SK-N-SH (cell line): ENCODE measurements around the gene CCRL2.

Source experiments
- CTCF ChIP-seq: fragments of 200-600 bp; sonication (generic); IDR thresholded peaks from 2 replicates; pipeline ENCODE4 v1.6.1; 2017; ENCODE audit warnings: antibody characterized with exemption, mild to moderate bottlenecking, moderate library complexity
- TF ChIP-seq, protein P1 (sequence below): IDR thresholded peaks from 2 replicates; pipeline ENCODE4 v1.6.1; 2012; ENCODE audit warnings: mild to moderate bottlenecking, low read depth, low read length, moderate library complexity

- TF ChIP-seq, protein P1, sequence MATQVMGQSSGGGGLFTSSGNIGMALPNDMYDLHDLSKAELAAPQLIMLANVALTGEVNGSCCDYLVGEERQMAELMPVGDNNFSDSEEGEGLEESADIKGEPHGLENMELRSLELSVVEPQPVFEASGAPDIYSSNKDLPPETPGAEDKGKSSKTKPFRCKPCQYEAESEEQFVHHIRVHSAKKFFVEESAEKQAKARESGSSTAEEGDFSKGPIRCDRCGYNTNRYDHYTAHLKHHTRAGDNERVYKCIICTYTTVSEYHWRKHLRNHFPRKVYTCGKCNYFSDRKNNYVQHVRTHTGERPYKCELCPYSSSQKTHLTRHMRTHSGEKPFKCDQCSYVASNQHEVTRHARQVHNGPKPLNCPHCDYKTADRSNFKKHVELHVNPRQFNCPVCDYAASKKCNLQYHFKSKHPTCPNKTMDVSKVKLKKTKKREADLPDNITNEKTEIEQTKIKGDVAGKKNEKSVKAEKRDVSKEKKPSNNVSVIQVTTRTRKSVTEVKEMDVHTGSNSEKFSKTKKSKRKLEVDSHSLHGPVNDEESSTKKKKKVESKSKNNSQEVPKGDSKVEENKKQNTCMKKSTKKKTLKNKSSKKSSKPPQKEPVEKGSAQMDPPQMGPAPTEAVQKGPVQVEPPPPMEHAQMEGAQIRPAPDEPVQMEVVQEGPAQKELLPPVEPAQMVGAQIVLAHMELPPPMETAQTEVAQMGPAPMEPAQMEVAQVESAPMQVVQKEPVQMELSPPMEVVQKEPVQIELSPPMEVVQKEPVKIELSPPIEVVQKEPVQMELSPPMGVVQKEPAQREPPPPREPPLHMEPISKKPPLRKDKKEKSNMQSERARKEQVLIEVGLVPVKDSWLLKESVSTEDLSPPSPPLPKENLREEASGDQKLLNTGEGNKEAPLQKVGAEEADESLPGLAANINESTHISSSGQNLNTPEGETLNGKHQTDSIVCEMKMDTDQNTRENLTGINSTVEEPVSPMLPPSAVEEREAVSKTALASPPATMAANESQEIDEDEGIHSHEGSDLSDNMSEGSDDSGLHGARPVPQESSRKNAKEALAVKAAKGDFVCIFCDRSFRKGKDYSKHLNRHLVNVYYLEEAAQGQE, result no peak
- no peak for TF ChIP-seq CTCF
These were observed 31.8 kb upstream of the CCRL2 start for GRCh38 chr3:46375218-46375617.
